ENCODE data around the gene LRRFIP1.

DNA sequence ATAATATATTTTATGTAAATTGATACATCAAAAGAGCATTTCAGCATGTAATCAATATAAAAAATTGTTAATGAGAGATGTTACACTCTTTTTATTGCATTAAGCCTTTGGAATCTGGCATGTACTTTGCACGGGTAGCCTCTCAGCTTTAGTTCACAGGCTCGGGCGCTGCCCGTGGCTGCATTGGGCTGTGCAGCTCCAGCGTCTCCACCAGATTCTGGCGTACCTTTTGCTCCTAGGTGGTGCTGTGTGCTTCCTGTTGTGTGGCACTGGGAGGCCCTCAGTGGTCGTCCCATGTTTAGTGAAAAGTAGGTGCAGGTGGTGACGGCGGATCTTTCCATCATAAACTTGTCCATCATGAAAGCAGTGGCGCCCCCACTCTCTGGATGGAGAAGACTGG lies 24.4 kb downstream of the LRRFIP1 start:
- TF ChIP-seq CTCF (IDR thresholded peaks at IDR 0.05), result no peak
- TF ChIP-seq POLR2AphosphoS5 (IDR thresholded peaks at IDR 0.05), result no peak
